HCT116 (cell line): ENCODE data around the gene FAM83E. TPM values are rescaled to one million over a fixed set of nuclear protein-coding genes. Genes with fewer than 3 reads are reported as not detected.

Experiments
- ATAC-seq: fragments of 200-7000 bp; cut with Tn5 transposase; 2 replicates; pipeline ENCODE4 v1.9.1; 2020; ENCODE audit warnings: mild to moderate bottlenecking, moderate library complexity
- BruUV-seq: library from RNA; stranded (reverse); fragments of 400-500 nt; replicated peaks from 2 replicates; lab custom pipeline; 2021; lab: Mats Ljungman, UMichigan
- CTCF ChIA-PET: fragments of 300-600 bp; sonication (Branson Sonifier 250); formaldehyde crosslinking; loops from one replicate; lab custom pipeline; 2021; ENCODE audit warnings: antibody characterized with exemption; lab: Charles Lee
- POLR2A ChIA-PET: fragments of 300-600, 350-600 bp; sonication (Branson Sonifier 250); formaldehyde crosslinking; loops from one replicate; lab custom pipeline; 2021; ENCODE audit warnings: antibody characterized with exemption; lab: Charles Lee
- RAD21 ChIA-PET, 2 experiments: fragments of 300-600 bp; sonication (Branson Sonifier 250); formaldehyde crosslinking; loops; one replicate each; lab custom pipeline; 2023; ENCODE audit warnings: low total read pairs in 2 of 2; ENCODE audit not compliant: uncharacterized antibody in 2 of 2, unreplicated experiment in 2 of 2, low non-redundant PET in 1 of 2; lab: Charles Lee
- DNase-seq: peaks from one replicate; pipeline ENCODE4 v3.0.0-alpha.2; 2010; ENCODE audit warnings: low read depth, low spot score
- H2AFZ ChIP-seq: fragments of 200-600 bp; shearing (Covaris generic), sonication (generic); 2 replicates; pipeline ENCODE4 v1.6.1; 2017; ENCODE audit warnings: low read depth, mixed run types, mixed read lengths, antibody characterized with exemption, low read length; ENCODE audit not compliant: poor library complexity, severe bottlenecking
- H3K27ac ChIP-seq: 2 replicates; pipeline ENCODE4 v1.5.1; 2012; ENCODE audit warnings: low read depth, low read length
- H3K27me3 ChIP-seq: fragments of 200-600 bp; sonication (generic); 2 replicates; pipeline ENCODE4 v1.6.1; 2016; ENCODE audit warnings: mixed run types, low read length, mixed read lengths; ENCODE audit not compliant: insufficient read depth
- H3K36me3 ChIP-seq, 2 experiments: fragments of 200-500 bp in 1 of 2; fragments of 200-600 bp in 1 of 2; sonication (Bioruptor generic) in 1 of 2; sonication (generic) in 1 of 2; 2 replicates each; pipeline versions ENCODE4 v1.5.1 to v1.6.1; 2014 to 2016; ENCODE audit warnings: low read length in 2 of 2, inconsistent platforms in 1 of 2, mixed read lengths in 1 of 2, mixed run types in 1 of 2; ENCODE audit not compliant: insufficient read depth in 2 of 2, control insufficient read depth in 1 of 2
- H3K4me1 ChIP-seq, 2 experiments: fragments of 200-600 bp in 1 of 2; sonication (generic) in 1 of 2; 2 replicates each; pipeline versions ENCODE4 v1.5.1 to v1.6.1; 2012 to 2017; ENCODE audit warnings: low read length in 2 of 2, inconsistent platforms in 1 of 2, mild to moderate bottlenecking in 1 of 2, mixed read lengths in 1 of 2, mixed run types in 1 of 2, moderate library complexity in 1 of 2; ENCODE audit not compliant: insufficient read depth in 2 of 2, control insufficient read depth in 1 of 2
- H3K4me2 ChIP-seq: fragments of 200-600 bp; sonication (generic); 2 replicates; pipeline ENCODE4 v1.6.1; 2017; ENCODE audit warnings: mixed run types, low read length, mixed read lengths
- H3K4me3 ChIP-seq, 2 experiments: fragments of 200-600 bp in 1 of 2; sonication (generic) in 1 of 2; replicated peaks in 1 of 2; 2 replicates each; pipeline ENCODE4 v1.5.1; 2011 to 2016; ENCODE audit warnings: low read length in 2 of 2, control low read depth in 1 of 2, low read depth in 1 of 2, mild to moderate bottlenecking in 1 of 2, mixed read lengths in 1 of 2, mixed run types in 1 of 2
- H3K79me2 ChIP-seq: fragments of 200-600 bp; sonication (generic); 2 replicates; pipeline ENCODE4 v1.6.1; 2017; ENCODE audit warnings: mild to moderate bottlenecking, mixed run types, low read length, moderate library complexity, mixed read lengths; ENCODE audit not compliant: insufficient read depth
- H3K9ac ChIP-seq: fragments of 200-600 bp; sonication (generic); 2 replicates; pipeline ENCODE4 v1.6.1; 2016; ENCODE audit warnings: low read length, mixed read lengths
- H3K9me2 ChIP-seq: fragments of 200-600 bp; sonication (generic), shearing (Covaris generic); 2 replicates; pipeline ENCODE4 v1.6.1; 2017; ENCODE audit warnings: mixed run types, mild to moderate bottlenecking, moderate library complexity; ENCODE audit not compliant: insufficient read depth
- H3K9me3 ChIP-seq, 2 experiments: fragments of 200-500 bp in 1 of 2; fragments of 200-600 bp in 1 of 2; sonication (Bioruptor generic) in 1 of 2; sonication (generic) in 1 of 2; 2 replicates each; pipeline ENCODE4 v1.6.1; 2014 to 2017; ENCODE audit warnings: low read length in 2 of 2, mixed read lengths in 2 of 2, inconsistent platforms in 1 of 2, low read depth in 1 of 2, mild to moderate bottlenecking in 1 of 2, mixed run types in 1 of 2, moderate library complexity in 1 of 2; ENCODE audit not compliant: control insufficient read depth in 1 of 2, insufficient read depth in 1 of 2
- H4K20me1 ChIP-seq: fragments of 200-600 bp; sonication (generic), shearing (Covaris generic); 2 replicates; pipeline ENCODE4 v1.6.1; 2017; ENCODE audit warnings: mixed run types, mild to moderate bottlenecking, moderate library complexity; ENCODE audit not compliant: insufficient read depth
- ATF3 ChIP-seq: IDR thresholded peaks from 2 replicates; pipeline ENCODE4 v1.6.1; 2012
- CBX3 ChIP-seq: IDR thresholded peaks from 2 replicates; pipeline ENCODE4 v1.6.1; 2012; ENCODE audit warnings: low read depth
- EGR1 ChIP-seq: IDR thresholded peaks from 2 replicates; pipeline ENCODE4 v1.6.1; 2012; ENCODE audit warnings: low read depth
- ELF1 ChIP-seq: IDR thresholded peaks from 2 replicates; pipeline ENCODE4 v1.6.1; 2012; ENCODE audit warnings: low read depth, borderline replicate concordance
- EZH2 ChIP-seq: fragments of 200-600 bp; sonication (generic); IDR thresholded peaks from 2 replicates; pipeline ENCODE4 v1.6.1; 2017; ENCODE audit warnings: antibody characterized with exemption, mixed run types
- EZH2phosphoT487 ChIP-seq: fragments of 200-600 bp; IDR thresholded peaks from 2 replicates; pipeline ENCODE4 v1.6.1; 2018; ENCODE audit warnings: antibody characterized with exemption, borderline replicate concordance
- FOSL1 ChIP-seq: IDR thresholded peaks from 2 replicates; pipeline ENCODE4 v1.6.1; 2012; ENCODE audit warnings: low read depth
- POLR2AphosphoS5 ChIP-seq: IDR thresholded peaks from 2 replicates; pipeline ENCODE4 v1.6.1; 2011; ENCODE audit warnings: mild to moderate bottlenecking, low read depth, low read length, moderate library complexity
- SIN3A ChIP-seq: IDR thresholded peaks from 2 replicates; pipeline ENCODE4 v1.6.1; 2012; ENCODE audit warnings: low read depth
- SRF ChIP-seq: IDR thresholded peaks from 2 replicates; pipeline ENCODE4 v1.6.1; 2012; ENCODE audit warnings: low read depth
- TCF7L2 ChIP-seq: IDR thresholded peaks from 2 replicates; pipeline ENCODE4 v1.7.0; 2011; ENCODE audit warnings: borderline replicate concordance, inconsistent platforms; ENCODE audit not compliant: insufficient read depth, insufficient read length; ENCODE audit errors: extremely low read depth
- intact Hi-C: fragments of 100-400 bp; cut with micrococcal nuclease; formaldehyde crosslinking; loops from 2 replicates; pipeline ENCODE4 v1.10.0; 2022
- total RNA-seq: library from RNA; stranded (reverse); gene quantifications from one replicate; pipeline ENCODE4 v1.2.1, GENCODE V29; 2021; ENCODE audit not compliant: unreplicated experiment
- TF ChIP-seq, protein P1 (sequence below): IDR thresholded peaks from 2 replicates; pipeline ENCODE4 v1.6.1; 2011; ENCODE audit warnings: mild to moderate bottlenecking, low read length, moderate library complexity; ENCODE audit not compliant: insufficient replicate concordance; ENCODE audit errors: extremely low read depth

FAM83E gene
- total RNA-seq, 1 experiment from 2014 or later, result 6.8 TPM

- TF ChIP-seq EZH2 (no peak), TCF7L2 (no peak)
Measured at GRCh38 chr19:48603449-48603848, 11.4 kb downstream of the FAM83E start (continued).

- RAD21 ChIA-PET, result no interaction called here
- H2AFZ ChIP-seq, result no peak overlapping the region
- no peaks in the 10 kb centered on the region for H4K20me1 ChIP-seq
- CTCF ChIA-PET, result no interaction called here
- POLR2A ChIA-PET, result no interaction called here
- H3K4me1 ChIP-seq, result no peaks in the 10 kb centered on the region
- intact Hi-C loops, result no loop called here
- H3K9ac ChIP-seq, result no peak overlapping the region
- no peaks in the 10 kb centered on the region for H3K9me3 ChIP-seq
- no peak overlapping the region for H3K27ac ChIP-seq
- H3K4me2 ChIP-seq, result no peak overlapping the region
- H3K36me3 ChIP-seq, result no peaks in the 10 kb centered on the region
- no peak for DNase-seq
- H3K9me2 ChIP-seq, result no peaks in the 10 kb centered on the region
- no peak overlapping the region for H3K4me3 ChIP-seq
- BruUV-seq, result no TSS peak
- ATAC-seq, result no peak
- TF ChIP-seq EGR1 (no peak), ELF1 (no peak), FOSL1 (no peak), SRF (no peak), POLR2AphosphoS5 (no peak), SIN3A (no peak), EZH2phosphoT487 (no peak), CBX3 (no peak), ATF3 (no peak)
- TF ChIP-seq, protein P1, sequence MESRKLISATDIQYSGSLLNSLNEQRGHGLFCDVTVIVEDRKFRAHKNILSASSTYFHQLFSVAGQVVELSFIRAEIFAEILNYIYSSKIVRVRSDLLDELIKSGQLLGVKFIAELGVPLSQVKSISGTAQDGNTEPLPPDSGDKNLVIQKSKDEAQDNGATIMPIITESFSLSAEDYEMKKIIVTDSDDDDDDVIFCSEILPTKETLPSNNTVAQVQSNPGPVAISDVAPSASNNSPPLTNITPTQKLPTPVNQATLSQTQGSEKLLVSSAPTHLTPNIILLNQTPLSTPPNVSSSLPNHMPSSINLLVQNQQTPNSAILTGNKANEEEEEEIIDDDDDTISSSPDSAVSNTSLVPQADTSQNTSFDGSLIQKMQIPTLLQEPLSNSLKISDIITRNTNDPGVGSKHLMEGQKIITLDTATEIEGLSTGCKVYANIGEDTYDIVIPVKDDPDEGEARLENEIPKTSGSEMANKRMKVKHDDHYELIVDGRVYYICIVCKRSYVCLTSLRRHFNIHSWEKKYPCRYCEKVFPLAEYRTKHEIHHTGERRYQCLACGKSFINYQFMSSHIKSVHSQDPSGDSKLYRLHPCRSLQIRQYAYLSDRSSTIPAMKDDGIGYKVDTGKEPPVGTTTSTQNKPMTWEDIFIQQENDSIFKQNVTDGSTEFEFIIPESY, result no peak
- no peaks in the 10 kb centered on the region for H3K79me2 ChIP-seq
- no peaks in the 10 kb centered on the region for H3K27me3 ChIP-seq
Measured at GRCh38 chr19:48603001-48603400, 11.9 kb downstream of the FAM83E start.
